ENCODE data around the gene OR2D2. TPM values are rescaled to one million over a fixed set of nuclear protein-coding genes. Genes with fewer than 3 reads are reported as not detected.
"Not testable (repeated sequence)": the region's sequence is repeated elsewhere in the genome, so short reads cannot be mapped to it uniquely, and the experiment has no call there.

Gene OR2D2, protein sequence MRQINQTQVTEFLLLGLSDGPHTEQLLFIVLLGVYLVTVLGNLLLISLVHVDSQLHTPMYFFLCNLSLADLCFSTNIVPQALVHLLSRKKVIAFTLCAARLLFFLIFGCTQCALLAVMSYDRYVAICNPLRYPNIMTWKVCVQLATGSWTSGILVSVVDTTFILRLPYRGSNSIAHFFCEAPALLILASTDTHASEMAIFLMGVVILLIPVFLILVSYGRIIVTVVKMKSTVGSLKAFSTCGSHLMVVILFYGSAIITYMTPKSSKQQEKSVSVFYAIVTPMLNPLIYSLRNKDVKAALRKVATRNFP
- total RNA-seq: 0.41 TPM

DNA sequence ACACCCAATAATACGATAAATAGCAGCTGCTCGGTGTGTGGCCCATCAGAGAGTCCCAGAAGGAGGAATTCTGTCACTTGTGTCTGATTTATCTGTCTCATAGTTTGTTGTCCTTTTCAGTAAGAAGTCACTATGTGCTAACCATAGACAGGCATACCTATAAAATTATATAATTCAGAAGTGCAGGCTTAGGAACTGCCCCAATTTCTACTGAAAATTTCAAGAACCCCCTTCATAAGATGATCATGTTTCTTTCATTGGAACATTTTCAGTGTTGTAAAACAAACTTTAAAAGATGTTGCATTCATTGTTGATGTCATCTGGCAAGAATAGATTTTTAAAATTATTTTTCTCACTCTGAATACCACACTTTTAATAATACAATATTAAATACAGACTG is at the start of gene OR2D2:
Gene OR2D2 (minus strand): TSS at position 101 of the 400 bp plus-strand sequence. CDS start 0 bp downstream, at position 101.
- DNase-seq (ENCODE audit: low spot score in 2 of 2) (no peak), FAIRE-seq (no peak)

DNA sequence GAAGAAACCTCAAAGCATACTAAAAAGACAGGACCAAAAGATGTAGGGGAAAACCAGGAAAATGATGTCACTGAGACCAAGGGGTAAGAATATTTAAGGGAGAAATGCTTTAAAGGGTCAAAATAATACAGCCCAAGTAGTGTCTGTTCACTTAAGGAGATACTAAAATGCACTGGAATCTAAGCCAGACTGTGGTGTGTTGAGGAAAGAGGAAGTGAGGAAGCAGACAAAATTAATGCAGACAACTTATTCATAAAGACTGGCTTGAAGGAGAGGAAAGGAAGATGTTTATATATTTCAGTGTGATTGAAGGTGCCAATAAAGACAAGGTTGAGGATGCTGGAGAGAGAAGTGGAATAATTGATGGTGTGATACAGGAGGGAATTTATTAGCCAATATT is 49.7 kb upstream of the OR2D2 start:
- FAIRE-seq (no peak), DNase-seq (ENCODE audit: low spot score in 2 of 2) (no peak)

DNA sequence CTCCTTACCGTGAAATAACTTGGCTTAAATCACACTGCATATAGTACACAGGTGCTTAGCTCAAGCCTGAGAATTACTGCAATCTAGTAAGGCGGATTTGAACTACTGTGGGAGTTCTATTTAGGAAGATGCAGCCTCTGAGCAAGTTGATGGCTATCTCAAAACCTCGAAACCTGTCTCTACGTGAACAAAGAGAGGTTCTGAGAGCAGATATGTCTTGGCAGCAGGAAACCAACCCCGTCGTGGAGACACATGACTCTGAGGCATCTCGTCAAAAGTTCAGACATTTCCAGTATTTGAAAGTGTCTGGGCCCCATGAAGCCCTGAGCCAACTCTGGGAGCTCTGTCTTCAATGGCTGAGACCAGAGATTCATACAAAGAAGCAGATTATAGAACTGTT is 39.8 kb upstream of the OR2D2 start:
- no peak for DNase-seq (ENCODE audit: low spot score in 2 of 2)
- no peak for FAIRE-seq

DNA sequence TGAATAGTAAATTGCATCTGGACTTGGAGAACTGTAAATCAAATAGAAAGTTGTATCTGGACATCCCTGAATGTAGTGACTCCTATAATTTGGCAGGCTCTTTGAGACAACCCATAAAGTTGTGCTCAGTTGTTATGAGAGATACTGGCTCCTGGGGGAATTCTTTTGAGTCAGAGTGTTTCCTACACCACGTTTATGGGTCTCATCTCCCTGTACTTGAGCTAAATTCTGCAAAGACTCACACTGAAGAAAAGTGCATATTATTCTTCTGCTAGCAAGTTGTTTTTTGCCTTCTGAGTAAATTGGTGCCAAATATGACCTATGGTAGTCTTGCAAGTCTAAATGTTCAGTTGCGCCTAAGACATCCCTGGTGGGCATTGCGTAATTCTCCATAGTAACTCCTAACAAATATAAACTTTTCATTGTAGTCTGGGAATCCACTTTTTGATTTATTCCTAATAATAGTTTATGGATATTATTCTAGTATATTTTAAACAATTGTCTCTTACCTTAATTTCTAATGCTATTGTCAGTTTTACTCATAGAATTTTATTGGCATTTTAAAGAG is 38.9 kb upstream of the OR2D2 start:
- FAIRE-seq (no peak), DNase-seq (ENCODE audit: low spot score in 2 of 2) (no peak)

DNA sequence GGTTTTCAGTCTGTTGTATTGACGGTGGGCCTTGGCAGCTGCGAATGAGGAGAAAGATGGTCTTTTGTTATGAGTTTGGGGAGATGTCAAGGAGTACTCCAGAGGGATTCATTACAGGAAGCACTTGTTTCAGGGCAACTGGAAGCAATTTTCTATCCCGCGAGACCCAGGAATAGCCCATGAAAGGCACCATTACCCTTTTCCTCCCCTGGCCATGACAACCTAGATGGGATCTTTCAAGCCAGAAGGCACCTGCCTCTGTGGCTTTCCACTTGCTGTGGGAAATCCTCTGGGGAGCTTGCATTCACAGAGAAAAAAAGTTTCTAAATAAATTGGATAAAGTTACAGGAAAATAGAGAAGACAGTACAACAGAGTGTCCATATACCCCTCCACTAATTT is 36.6 kb upstream of the OR2D2 start:
- DNase-seq (ENCODE audit: low spot score in 2 of 2): no peak
- no peak for FAIRE-seq

DNA sequence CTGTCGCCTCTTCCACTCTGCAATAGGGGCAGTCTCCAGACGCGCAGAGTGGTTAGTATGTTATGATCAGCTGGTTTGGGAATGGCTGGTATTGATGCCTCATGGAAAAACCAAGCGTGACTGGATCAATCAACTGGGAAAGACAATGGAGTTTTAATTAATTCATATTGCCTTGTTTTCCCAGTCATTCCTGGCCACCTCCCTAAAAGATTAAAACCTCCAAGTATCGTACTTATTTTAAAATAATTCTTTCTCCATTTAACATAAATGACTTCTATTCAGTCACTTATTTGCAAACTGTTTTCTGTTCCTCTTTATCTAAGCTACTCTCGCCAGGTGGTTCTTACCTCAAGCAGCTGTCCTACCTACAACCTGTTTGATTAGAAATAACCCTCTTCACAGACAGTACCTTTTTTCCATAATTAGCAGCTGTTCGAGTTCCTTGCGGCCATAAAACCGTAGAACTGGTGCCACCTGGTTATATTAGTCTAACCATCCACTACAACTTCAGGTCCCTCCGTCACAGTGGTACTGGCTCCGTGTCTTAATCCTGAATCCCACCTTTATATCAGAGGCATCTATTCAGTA is 34.8 kb upstream of the OR2D2 start:
- FAIRE-seq: no peak
- DNase-seq (ENCODE audit: low spot score in 2 of 2): no peak

DNA sequence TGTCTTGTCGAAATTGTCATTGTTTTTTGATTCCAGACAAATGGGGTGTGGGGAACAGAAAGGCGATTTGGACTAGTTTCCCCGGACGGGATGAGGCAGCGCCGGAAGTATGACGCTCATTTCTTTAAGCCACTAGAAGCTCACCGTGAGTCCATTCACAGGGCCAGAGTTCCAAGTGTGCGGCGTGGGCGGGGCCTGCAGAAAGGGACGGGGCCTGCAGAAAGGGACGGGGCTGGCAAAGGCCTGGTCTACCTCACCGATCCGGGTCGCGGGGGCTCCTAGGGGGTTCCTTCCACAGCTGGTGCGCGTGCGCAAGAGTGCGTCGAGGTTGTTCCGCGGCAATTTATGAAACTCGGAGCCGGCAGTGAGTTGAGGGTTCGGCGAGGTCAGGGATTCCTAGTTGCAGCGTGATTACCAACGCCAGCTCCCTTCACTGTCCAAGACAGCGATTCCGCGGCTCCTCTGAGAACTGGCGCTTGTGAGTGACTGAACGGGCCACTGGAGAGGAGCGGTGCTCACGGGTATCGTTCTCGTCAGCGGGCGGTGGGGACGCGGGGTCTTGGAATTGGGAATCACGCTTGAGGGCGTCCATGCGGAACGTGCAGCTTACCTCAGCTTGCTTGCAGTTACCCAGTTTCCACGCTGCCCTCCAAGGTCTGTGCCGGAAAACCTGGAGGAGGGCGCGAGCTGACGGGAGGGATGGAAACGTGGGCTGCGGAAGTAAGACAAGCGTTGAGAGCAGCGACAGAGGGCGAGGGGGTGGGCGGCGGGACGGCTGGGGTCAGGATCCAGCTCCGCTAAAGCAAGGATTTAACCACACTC is 34.1 kb upstream of the OR2D2 start, which contains the start of gene ZNF215:
Gene ZNF215 (plus strand): TSS at position 219 of the 822 bp plus-strand sequence. CDS start 5,847 bp downstream, outside the sequence.
- no peak for FAIRE-seq
- DNase-seq (ENCODE audit: low spot score in 2 of 2): peak in 1 of 2 donors; percentile 25

DNA sequence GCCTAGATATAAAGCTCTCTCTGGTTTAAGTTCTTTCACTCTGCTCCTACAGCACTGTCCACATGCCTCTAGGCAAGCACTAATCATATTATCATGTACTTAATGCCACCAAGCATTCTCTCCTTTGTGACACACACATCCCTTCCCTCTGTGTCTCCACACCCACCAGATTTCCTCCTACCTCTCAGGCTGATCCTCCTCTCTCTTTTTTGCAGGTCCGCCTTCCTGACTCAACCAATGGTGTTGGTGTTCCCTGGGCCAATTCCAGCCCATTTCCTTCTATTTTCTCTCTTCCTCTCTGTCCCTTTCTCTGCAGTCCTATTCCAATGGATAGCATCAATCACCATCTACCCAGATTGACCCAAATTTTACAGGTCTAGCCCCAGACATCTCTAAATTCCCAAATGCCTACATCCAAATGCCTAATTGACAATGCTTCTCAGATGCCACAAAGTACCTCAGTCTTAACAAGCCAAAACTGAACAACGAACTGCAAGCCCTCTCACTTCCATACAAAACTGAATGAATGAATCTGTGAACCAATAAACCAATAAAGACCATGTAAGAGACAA is 33.4 kb upstream of the OR2D2 start:
- peak in 1 of 2 donors; percentile 4 for DNase-seq (ENCODE audit: low spot score in 2 of 2)
- no peak for FAIRE-seq

DNA sequence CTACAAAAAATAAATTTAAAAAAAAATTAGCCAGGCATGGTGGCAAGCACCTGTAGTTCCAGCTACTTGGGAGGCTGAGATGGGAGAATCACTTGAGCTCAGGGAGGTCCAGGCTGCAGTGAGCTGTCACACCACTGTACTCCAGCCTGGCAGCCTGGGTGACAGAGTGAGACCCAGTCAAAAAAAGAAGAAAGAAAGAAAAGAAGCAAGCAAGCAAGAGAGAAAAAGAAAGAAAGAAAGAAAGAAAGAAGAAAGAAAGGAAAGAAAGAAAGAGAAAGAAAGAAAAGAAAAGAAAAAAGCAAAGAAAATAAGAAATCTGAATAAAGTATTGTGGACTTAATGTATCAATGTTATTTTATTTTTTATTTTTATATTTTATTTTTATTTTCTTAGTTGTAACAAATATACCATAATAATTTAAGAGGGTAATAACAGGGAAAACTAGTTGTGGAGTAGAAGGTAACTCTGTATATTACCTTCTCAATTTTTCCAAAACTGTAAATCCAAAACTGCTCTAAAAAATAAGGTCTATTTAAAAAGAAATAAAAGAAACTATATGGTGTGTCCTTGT is 32.8 kb upstream of the OR2D2 start:
- DNase-seq (ENCODE audit: low spot score in 2 of 2) (no peak), FAIRE-seq (peak; percentile 36)

DNA sequence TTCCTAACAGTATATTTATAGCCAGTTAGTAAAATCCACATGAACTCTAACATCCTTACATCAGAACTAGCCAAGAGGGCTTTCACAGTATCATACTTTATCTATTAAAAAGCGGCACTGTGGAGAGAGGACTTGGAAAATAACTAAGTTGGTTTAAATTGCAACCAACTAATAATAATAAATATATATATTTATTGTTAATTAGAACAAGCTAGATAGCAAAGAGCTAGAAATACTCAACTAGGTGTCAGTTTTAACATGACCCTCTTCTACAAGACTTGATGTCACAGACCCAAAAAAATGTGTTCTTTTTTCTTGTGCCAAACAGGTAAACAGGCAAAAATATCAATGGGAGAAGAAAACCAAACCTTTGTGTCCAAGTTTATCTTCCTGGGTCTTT is 28.4 kb upstream of the OR2D2 start, which contains the start of gene OR2D3:
Gene OR2D3 (plus strand): TSS at position 301 of the 400 bp plus-strand sequence. CDS start 0 bp downstream, at position 301.
- no peak for DNase-seq (ENCODE audit: low spot score in 2 of 2)
- no peak for FAIRE-seq

DNA sequence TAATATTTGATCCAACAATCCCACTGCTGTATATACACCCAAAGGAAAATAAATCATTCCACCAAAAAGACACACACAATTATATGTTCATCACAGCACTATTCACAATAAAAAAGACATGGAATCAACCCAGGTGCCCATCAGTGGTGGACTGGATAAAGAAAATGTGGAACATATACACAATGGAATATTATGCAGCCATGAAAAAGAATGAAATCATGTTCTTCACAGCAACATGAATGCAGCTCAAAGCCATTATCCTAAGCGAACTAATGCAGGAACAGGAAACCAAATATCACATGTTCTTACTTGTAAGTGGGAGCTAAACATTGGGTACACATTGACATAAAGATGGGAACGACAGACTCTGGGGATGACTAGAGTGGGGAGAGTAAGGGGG is 27.4 kb upstream of the OR2D2 start:
- no peak for FAIRE-seq
- DNase-seq (ENCODE audit: low spot score in 2 of 2): no peak

DNA sequence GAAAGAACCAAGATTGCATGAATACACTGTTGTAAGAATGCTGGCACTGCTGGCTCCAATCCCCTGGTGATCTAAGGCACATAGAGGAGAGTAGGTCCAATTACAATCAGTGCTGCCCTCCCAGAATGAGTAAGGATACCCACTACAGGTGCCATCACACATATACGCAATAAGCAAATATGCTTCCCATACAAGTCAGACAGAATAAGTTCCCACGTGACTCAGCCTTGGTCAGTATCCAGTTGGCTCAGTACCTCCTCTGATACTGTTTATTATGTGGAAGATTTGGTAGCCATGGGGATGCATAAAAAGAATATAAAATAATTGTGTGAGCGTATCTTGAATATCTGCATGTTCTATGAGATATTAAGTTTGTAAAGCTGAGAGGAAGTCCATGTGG is 19.6 kb upstream of the OR2D2 start:
- FAIRE-seq (no peak), DNase-seq (ENCODE audit: low spot score in 2 of 2) (no peak)

DNA sequence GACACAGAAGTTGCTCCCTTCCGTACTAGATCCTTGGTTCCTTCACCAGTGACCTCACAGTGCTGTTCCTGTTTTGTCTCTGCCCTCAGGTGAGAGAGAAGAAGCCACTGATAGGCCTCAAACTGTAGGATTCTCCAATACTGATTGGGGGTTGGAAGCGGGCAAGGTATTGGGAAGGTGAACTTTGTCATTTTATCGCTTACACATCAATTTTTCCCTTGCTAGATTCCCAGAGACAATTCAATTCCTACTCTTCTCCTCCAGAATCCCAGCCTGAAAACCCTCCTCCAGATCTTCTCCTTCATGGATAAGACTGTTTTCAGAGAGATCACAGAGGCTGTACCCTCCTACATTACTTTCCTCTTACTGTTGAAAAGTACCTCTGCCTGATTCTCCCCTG is 19.1 kb upstream of the OR2D2 start:
- FAIRE-seq: no peak
- DNase-seq (ENCODE audit: low spot score in 2 of 2): no peak

DNA sequence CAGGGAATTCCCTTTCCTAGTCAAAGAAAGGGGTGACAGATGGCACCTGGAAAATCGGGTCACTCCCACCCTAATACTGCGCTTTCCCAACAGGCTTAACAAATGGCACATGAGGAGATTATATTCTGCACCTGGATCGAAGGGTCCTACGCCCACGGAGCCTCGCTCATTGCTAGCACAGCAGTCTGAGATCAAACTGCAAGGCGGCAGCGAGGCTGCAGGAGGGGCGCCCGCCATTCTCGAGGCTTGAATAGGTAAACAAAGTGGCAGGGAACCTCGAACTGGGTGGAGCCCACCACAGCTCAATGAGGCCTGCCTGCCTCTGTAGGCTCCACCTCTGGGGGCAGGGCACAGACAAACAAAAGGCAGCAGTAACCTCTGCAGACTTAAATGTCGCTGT is 12.5 kb upstream of the OR2D2 start:
- not testable (repeated sequence) for FAIRE-seq

DNA sequence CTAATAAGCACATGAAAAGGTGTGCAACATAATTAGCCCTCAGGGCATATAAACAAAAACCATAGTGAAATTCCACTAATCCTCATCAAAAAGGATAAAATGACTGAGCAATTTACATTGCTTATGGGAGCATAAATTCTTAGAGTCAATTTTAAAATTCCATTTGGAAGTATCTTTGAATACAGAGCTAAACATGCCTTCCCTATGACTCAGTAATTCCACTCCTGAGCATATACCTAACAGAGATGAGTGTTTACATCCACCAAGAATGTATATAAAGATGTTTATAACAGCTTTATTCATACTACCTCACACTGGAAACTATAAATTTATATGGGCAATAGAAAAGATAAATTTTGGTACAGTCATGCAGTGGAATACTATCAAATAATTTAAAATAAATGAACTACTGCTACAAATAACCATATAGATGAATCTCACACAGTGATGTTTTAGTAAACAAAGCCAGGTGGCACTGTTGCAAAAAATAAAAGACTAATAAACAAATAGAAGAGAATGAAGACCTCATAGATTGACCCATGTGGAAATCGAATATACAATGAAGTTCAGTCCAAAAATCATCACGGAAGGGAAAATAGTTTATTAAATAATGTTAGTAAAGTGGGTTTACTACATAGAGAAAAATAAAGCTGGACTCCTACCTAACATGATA is 8.2 kb upstream of the OR2D2 start:
- no peak for DNase-seq (ENCODE audit: low spot score in 2 of 2)

More for the DNA sequence above, 12.5 kb upstream of the OR2D2 start:
- not testable (repeated sequence) for DNase-seq (ENCODE audit: low spot score in 2 of 2)

DNA sequence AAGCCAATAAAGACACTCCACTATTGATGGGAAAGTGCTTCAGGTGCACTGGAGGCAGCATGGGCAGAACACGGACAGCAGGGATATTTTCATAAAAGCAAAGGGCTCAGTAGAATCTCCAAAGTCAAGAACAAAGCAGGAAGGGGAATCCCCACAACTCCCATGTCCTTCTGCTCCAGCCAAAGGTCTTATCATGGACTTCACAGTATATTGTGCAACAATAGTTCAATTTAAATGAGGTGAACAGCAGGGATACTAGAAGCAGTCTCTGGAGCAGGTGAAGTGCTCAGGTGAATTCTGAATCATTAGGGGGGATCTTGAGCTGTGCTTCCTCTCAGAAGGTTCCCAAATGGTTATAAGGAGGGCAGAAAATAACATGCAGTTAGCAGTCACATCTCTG is 6.6 kb upstream of the OR2D2 start:
- DNase-seq (ENCODE audit: low spot score in 2 of 2) (no peak), FAIRE-seq (no peak)

More for the DNA sequence above, 8.2 kb upstream of the OR2D2 start:
- no peak for FAIRE-seq

DNA sequence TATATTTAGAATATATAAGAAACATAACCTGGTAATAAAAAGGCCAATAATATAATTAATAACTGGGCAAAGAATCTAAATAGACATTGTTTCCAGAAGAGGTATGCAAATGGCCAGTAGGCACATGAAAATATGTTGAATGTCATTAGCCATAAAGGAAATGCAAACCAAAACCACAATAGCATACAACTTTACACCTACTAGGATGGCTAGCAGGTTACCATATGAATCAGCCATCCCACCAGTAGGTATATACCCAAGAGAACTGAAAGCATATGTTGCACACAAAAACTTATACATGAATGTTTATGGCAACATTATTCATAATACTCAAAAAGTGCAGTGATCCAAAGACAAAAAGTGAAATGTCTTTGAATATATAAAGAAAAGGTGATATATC is 2.7 kb upstream of the OR2D2 start:
- FAIRE-seq: no peak
- DNase-seq (ENCODE audit: low spot score in 2 of 2): no peak

DNA sequence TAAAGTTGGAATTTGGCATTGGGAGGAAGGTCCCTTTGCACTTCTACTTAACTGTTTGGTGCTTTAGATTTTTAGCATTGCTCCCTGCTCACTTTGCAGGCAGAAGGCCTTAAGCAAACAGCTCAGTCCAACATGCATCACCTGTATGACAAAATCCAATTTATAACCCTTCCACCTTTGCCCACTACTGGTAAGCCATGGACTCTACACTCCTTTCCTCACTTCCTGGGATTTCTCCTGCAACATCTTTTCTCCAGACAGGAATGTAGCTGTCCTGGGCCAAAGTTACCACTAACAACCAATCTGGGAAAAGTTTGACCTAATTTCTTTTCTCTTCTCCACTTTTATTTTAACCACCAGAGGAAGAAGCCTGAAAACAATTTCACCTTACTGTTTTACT is 1.8 kb upstream of the OR2D2 start:
- no peak for FAIRE-seq
- DNase-seq (ENCODE audit: low spot score in 2 of 2): no peak

DNA sequence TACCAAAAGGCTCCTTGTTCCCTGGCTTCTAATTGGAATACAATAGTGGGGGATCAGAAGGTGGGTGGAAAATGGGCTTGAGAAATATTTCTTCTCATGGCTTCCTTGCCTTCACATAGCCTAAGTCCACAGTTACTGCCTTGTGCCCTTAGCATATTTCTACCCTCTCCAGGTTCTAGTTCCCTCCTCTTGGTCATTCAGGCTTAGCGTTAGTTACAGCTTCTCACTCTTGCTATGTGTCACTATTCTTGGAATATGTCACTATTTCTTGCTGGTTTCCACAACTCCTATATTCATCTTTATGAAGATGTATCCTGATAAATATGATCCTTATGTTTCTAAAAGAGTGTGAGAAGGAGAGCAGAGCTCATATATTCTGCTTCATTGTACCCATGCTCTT is 2.5 kb downstream of the OR2D2 start:
- no peak for DNase-seq (ENCODE audit: low spot score in 2 of 2)
- no peak for FAIRE-seq

DNA sequence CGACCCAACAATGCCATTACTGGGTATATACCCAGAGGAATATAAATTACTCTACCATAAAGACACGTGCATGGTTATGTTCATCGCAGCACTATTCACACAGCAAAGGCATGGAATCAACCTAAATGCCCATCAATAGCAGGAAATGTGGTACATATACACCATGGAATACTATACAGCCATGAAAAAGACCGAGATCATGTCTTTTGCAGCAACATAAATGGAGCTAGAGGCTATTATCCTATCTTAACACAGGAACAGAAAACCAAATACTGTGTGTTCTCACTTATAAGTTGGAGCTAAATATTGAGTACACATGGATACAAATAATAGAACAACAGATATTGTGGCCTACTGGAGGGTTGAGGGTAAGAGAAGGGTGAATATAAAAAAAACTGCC is 3.5 kb downstream of the OR2D2 start:
- no peak for FAIRE-seq
- no peak for DNase-seq (ENCODE audit: low spot score in 2 of 2)
